ENCODE measurements around the gene LTBP2.

The LTBP2 gene

GRCh38 chr14:74596741-74597450 is 15.1 kb downstream of the LTBP2 start:
- POLR2A ChIA-PET, result no interaction called here
- TF ChIP-seq CTCF (IDR thresholded peaks at IDR 0.05; ENCODE audit: control extremely low read depth, extremely low read depth, low read depth, missing control alignments), result no peak
- CTCF ChIA-PET, result interaction anchor here (9.4 kb wide), 1 partner anchor 14 kb away, joined by 96 read pairs; the partner anchor contains the start of gene LTBP2
- DNase-seq (ENCODE audit: extremely low spot score), result no peak

DNA sequence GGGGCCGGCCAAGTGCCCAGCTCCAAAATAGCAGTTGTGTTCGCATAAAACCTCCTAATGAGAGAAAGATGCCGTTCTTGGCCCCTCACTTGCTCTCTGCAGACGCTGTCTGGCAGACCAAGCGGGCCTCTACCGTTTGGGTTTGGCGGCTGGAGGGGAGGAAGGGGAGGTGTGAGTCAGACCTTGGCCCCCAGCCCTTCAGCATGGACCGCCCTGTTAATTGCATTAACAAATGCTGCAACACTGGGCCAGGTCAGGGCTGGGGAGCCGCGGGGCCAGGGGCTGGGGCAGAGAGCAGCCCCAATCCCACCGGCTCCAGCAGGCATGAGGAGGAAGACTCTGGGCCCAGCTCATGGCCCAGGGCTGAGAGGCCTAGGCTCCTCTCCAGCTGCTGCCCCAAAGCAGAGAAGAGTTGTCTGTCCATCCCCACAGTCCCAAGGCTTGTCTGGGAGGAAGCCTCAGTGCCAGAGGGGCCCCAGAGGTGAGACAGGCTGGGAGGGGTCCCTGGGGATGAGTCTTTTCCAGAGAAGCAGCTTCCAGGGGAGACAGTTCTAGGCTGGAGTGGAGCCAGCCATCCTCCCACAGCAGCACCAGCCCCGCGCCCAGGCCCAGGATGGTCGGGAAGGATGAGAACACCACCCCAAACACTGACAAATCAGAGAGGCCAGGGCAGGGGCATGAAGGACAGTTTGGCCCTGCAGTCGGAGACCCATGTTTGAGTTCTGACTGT is 16.9 kb downstream of the LTBP2 start:
- ChIA-PET CTCF (interaction anchor here (1.2 to 9.4 kb wide), 5 partner anchors 14 to 24 kb away, joined by 3 to 96 read pairs (median 13); partner anchors contain the start of gene LTBP2), POLR2A (no interaction called here)
- no peak for DNase-seq (ENCODE audit: extremely low spot score)
- no peak for TF ChIP-seq CTCF (IDR thresholded peaks at IDR 0.05; ENCODE audit: control extremely low read depth, extremely low read depth, low read depth, missing control alignments)

DNA sequence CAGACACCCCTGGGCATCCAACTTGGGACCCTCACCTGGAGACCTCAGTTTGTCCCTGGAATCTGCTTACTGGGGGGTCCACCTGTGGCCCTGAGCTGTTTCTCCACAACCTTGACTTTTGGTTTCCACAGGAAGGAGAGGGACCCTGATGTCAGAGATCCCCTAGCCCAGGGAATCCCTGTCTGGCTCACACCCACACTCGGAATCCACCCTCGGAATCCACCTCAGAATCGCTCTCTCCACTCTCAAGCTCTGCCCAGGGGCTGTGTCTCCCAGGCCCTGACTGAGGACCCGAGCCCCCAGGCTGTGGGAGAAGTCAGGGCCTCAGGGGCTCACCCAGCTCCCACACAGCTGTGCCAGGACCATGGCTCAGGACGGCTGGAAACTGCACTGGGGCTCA is 17.4 kb downstream of the LTBP2 start:
- ChIA-PET POLR2A (no interaction called here), CTCF (interaction anchor here (1.2 to 2.7 kb wide), 4 partner anchors 14 to 24 kb away, joined by 3 to 14 read pairs (median 9); partner anchors contain the start of gene LTBP2)

DNA sequence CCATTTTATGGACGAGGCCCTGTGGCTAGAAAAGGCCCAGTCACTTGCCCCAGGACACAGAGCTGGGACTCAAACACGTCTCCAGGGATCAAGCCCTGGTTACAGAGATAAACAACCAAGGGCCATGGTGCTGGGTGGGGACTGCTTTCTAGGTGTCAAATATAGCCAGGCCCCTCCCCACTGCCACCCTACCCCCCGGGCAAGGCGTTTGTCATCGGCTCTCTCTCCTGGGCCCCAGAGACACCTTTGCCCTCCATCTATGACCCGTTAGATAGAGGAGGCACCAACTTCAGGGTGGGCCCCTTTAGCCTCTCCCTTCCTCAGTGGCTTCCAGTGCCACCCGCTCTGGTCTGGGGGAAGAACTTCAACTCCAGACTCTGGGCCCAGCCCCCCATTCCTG is 18.0 kb downstream of the LTBP2 start:
- no peak for DNase-seq (ENCODE audit: extremely low spot score)
- no peak for TF ChIP-seq CTCF (IDR thresholded peaks at IDR 0.05; ENCODE audit: control extremely low read depth, extremely low read depth, low read depth, missing control alignments)
- ChIA-PET CTCF (interaction anchor here (1.0 to 2.7 kb wide), 5 partner anchors 8 to 25 kb away, joined by 3 to 14 read pairs (median 5); partner anchors contain the start of gene LTBP2), POLR2A (no interaction called here)

More for the DNA sequence above, 17.4 kb downstream of the LTBP2 start:
- no peak for TF ChIP-seq CTCF (IDR thresholded peaks at IDR 0.05; ENCODE audit: control extremely low read depth, extremely low read depth, low read depth, missing control alignments)
- DNase-seq (ENCODE audit: extremely low spot score), result no peak

DNA sequence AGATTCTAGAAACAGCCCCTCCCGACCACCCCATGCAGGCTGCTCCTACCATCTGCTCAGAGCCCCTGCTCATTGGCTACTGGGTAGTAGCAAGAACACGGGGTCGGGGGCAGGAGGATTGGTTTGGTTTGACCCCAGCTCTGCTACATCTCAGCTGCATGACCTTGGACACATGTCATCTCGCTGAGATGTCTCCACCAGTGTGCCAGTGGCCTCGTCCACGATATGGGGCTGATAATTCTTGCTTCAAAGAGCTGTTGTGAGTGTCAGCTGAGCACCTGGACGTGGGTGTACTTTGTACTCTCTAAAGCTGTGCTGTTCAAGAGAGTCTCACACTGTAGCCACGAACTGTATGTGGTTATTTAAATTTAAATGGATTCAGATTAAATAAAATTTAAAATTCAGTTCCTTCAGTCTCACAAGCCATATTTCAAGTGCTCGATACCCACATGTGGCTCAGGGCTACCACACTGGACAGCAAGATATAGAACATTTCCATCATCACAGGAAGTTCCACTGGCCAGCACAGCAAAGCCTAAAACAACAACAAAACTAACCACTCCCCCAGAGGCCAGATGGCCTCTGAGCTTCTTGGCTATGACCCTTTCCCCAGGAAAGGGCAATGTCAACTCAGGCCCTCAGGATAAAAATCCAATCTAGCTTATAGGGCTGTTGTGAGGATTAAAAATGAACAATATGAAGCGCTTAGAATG is 18.6 kb downstream of the LTBP2 start:
- no peak for DNase-seq (ENCODE audit: extremely low spot score)
- ChIA-PET CTCF (interaction anchor here (1.0 to 2.7 kb wide), 5 partner anchors 9 to 25 kb away, joined by 3 to 14 read pairs (median 5); partner anchors contain the start of gene LTBP2), POLR2A (no interaction called here)
- no peak for TF ChIP-seq CTCF (IDR thresholded peaks at IDR 0.05; ENCODE audit: control extremely low read depth, extremely low read depth, low read depth, missing control alignments)
